ENCODE measurements around the gene LOXL3.

DNA sequence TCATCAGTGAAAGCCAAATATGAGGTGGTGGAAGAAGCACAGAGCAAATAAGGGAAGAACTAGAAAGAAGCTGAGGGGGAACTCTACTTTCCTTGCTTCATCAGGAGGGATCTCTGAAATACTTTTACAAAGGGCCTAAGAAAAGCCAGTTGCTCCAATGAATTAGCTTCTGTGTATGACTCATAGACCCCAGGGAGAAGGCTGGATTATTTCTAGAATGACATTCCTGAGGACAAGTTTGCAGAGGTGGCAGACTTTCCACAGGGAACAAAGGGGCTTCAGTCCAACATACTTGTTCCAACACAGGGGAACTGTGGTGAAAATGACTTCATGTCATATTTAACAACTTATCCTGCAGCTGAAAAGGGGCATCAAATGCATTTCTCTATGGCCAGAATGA, 29.8 kb upstream of the LOXL3 start:
- TF ChIP-seq, protein P1, sequence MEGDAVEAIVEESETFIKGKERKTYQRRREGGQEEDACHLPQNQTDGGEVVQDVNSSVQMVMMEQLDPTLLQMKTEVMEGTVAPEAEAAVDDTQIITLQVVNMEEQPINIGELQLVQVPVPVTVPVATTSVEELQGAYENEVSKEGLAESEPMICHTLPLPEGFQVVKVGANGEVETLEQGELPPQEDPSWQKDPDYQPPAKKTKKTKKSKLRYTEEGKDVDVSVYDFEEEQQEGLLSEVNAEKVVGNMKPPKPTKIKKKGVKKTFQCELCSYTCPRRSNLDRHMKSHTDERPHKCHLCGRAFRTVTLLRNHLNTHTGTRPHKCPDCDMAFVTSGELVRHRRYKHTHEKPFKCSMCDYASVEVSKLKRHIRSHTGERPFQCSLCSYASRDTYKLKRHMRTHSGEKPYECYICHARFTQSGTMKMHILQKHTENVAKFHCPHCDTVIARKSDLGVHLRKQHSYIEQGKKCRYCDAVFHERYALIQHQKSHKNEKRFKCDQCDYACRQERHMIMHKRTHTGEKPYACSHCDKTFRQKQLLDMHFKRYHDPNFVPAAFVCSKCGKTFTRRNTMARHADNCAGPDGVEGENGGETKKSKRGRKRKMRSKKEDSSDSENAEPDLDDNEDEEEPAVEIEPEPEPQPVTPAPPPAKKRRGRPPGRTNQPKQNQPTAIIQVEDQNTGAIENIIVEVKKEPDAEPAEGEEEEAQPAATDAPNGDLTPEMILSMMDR (IDR thresholded peaks at IDR 0.05): no peak
- TF ChIP-seq POLR2A (IDR thresholded peaks at IDR 0.05): no peak
